Measurements from ENCODE around the gene RGMB. TPM values are rescaled to one million over a fixed set of nuclear protein-coding genes. Genes with fewer than 3 reads are reported as not detected.
A peak's percentile ranks its signal among the peaks of the same experiment; 100 is the strongest.
"Not testable (repeated sequence)": the region's sequence is repeated elsewhere in the genome, so short reads cannot be mapped to it uniquely, and the experiment has no call there.

RGMB gene
- total and polyA plus RNA-seq, 2 of the 13 experiments (the other 11 are each of a cell fraction or from before 2014, with no cell fraction given): 3.0 to 3.8 TPM

DNA sequence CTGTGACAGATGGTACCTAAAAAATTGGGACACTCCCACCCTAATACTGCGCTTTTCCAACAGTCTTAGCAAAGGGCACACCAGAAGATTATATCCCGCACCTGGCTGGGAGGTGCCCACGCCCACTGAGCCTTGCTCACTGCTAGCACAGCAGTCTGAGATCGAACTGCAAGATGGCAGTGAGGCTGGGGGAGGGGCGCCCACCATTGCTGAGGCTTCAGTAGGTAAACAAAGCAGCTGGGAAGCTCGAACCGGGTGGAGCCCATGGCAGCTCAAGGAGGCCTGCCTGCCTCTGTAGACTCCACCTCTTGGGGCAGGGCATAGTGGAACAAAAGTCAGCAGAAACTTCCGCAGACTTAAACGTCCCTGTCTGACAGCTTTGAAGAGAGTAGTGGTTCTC is 36.0 kb upstream of the RGMB start:
- H3K4me3 ChIP-seq (replicated peaks in 1 of 3; ENCODE audit: insufficient read depth in 1 of 3, low read depth in 2 of 3, low read length in 3 of 3); intact Hi-C loops (cut with micrococcal nuclease; ENCODE audit: unreplicated experiment); POLR2A ChIA-PET; ATAC-seq; CTCF ChIA-PET (ENCODE audit: low intra/inter-chr PET ratio, low total read pairs); H3K27me3 ChIP-seq (ENCODE audit: control insufficient read depth in 1 of 2, insufficient read depth in 2 of 2, low read length in 2 of 2); H4K20me1 ChIP-seq (ENCODE audit: insufficient read depth, low read length); H3K36me3 ChIP-seq (replicated peaks in 1 of 2; ENCODE audit: control insufficient read depth in 1 of 2, insufficient read depth in 2 of 2, low read length in 2 of 2); H3K9me3 ChIP-seq (ENCODE audit: low read length); H3K9ac ChIP-seq (ENCODE audit: insufficient read depth, low read depth, low read length); H3K79me2 ChIP-seq (ENCODE audit: insufficient read depth, low read length); DNase-seq (ENCODE audit: low spot score); BruUV-seq (replicated peaks); H3K27ac ChIP-seq (ENCODE audit: extremely low read length, insufficient read depth, low read length); H3K4me2 ChIP-seq (ENCODE audit: low read depth, low read length); FAIRE-seq; in situ Hi-C loops (cut with HindIII; ENCODE audit: extremely low pct_ligation_motif_present, low pct_unique_long_range_greater_than_20kb); H2AFZ ChIP-seq (ENCODE audit: low read length); H3K4me1 ChIP-seq (ENCODE audit: insufficient read depth, low read length): not testable (repeated sequence)
- 13% methylated on average over 5 of the region's 9 CpGs for WGBS (ENCODE audit: low lambda C conversion rate)
- TF ChIP-seq ZNF281 (CRISPR knock-in tag; IDR thresholded peaks at IDR 0.05; ENCODE audit: borderline replicate concordance): peak; percentile 66

DNA sequence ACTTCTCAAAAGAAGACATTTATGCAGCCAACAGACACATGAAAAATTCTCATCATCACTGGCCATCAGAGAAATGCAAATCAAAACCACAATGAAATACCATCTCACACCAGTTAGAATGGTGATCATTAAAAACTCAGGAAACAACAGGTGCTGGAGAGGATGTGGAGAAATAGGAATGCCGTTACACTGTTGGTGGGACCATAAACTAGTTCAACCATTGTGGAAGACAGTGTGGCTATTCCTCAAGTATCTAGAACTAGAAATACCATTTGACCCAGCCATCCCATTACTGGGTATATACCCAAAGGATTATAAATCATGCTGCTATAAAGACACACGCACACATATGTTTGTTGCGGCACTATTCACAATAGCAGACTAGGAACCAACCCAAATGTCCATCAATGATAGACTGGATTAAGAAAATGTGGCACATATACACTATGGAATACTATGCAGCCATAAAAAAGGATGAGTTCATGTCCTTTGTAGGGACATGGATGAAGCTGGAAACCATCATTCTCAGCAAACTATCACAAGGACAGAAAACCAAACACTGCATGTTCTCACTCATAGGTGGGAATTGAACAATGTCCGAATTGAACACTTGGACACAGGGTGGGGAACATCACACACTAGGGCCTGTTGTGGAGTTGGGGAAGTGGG is 34.8 kb upstream of the RGMB start:
- H4K20me1 ChIP-seq (ENCODE audit: insufficient read depth, low read length); intact Hi-C loops (cut with micrococcal nuclease; ENCODE audit: unreplicated experiment); H3K79me2 ChIP-seq (ENCODE audit: insufficient read depth, low read length); FAIRE-seq; H3K27ac ChIP-seq (ENCODE audit: extremely low read length, insufficient read depth, low read length); BruUV-seq (replicated peaks); H3K27me3 ChIP-seq (ENCODE audit: control insufficient read depth in 1 of 2, insufficient read depth in 2 of 2, low read length in 2 of 2); H3K9me3 ChIP-seq (ENCODE audit: low read length); H3K4me1 ChIP-seq (ENCODE audit: insufficient read depth, low read length); H3K9ac ChIP-seq (ENCODE audit: insufficient read depth, low read depth, low read length); H2AFZ ChIP-seq (ENCODE audit: low read length); H3K4me2 ChIP-seq (ENCODE audit: low read depth, low read length); H3K36me3 ChIP-seq (replicated peaks in 1 of 2; ENCODE audit: control insufficient read depth in 1 of 2, insufficient read depth in 2 of 2, low read length in 2 of 2); CTCF ChIA-PET (ENCODE audit: low intra/inter-chr PET ratio, low total read pairs); ATAC-seq; in situ Hi-C loops (cut with HindIII; ENCODE audit: extremely low pct_ligation_motif_present, low pct_unique_long_range_greater_than_20kb); H3K4me3 ChIP-seq (replicated peaks in 1 of 3; ENCODE audit: insufficient read depth in 1 of 3, low read depth in 2 of 3, low read length in 3 of 3); DNase-seq (ENCODE audit: low spot score); POLR2A ChIA-PET: not testable (repeated sequence)
- WGBS (ENCODE audit: low lambda C conversion rate): 63% methylated on average over 4 of the region's 4 CpGs

Data from HepG2 (cell line).